HG03442 (cell line): ENCODE data around the gene SCGB1C2.
A peak's percentile ranks its signal among the peaks of the same experiment; 100 is the strongest.
"Not testable (repeated sequence)": the region's sequence is repeated elsewhere in the genome, so short reads cannot be mapped to it uniquely, and the experiment has no call there.

ENCODE experiments used
- ATAC-seq: cut with Tn5 transposase; IDR thresholded peaks from one replicate; pipeline ENCODE4 v1.9.1; 2021; ENCODE audit warnings: mild to moderate bottlenecking, moderate library complexity; ENCODE audit not compliant: unreplicated experiment

The SCGB1C2 gene

DNA sequence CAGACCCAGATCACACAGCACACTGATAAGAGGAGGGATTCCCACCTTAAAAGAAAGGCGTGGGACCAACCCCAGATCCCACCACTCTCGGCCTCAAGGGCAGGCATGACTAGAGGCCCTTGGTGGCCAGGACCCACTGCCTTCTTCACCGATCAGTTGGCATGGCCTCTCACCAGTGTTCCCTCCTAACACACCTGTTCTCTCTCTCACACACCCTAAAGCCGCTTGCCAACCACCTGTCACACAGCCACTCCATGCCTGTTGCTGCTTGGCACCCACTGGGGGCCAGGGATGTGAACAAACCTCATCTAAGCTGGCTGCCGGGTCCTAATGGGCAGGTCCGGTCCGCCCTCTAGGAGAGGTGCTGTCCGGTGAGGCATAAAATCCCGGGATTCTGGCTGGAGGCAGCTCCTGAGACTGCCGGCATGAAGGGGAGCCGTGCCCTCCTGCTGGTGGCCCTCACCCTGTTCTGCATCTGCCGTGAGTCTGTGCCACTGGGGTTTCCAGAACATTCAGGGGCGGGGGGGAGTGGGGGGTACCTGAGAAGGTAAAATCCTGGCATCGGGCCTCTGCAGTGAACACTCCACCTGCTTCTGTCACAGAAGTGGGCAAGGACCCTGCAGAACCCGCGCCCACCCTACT is at the start of gene SCGB1C2:
SCGB1C2 (plus strand) TSS at position 404 of the 642 bp plus-strand sequence; CDS start at position 426, 22 bp downstream.
- not testable (repeated sequence) for ATAC-seq

DNA sequence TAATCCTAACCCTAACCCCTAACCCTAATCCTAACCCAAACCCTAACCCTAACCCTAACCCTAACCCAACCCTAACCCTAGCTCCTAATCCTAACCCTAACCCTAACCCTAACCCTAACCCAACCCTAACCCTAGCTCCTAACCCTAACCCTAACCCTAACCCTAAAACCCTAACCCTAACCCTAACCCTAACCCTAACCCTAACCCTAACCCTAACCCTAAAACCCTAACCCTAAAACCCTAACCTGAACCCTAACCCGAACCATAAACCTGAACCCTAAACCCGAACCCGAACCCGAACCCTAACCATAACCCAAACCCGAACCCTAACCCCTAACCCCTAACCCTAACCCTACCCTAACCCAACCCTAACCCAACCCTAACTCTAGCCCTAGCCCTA is 24.3 kb upstream of the SCGB1C2 start:
- ATAC-seq = not testable (repeated sequence)

GRCh38 chr17:118339-118917 is 18.9 kb upstream of the SCGB1C2 start:
- ATAC-seq = not testable (repeated sequence)

DNA sequence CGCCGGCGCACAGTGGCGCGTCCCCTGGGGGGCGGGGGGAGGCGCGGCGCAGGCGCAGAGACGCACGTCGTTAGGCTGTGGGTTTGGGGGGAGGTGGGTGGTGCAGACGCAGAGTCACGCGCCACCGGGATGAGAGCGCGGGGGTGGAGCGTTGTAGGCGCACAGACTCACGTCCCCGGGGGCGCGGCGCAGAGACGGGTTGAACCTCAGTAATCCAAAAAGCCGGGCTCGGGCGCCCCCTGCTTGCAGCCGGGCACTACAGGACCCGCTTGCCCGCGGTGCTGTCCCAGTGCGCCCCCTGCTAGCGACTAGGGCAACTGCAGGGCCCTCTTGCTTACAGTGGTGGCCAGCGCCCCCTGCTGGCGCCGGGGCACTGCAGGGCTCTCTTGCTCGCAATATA is 3.4 kb upstream of the SCGB1C2 start:
- not testable (repeated sequence) for ATAC-seq

GRCh38 chr17:134332-134785 is 3.0 kb upstream of the SCGB1C2 start:
- peak; percentile 70 for ATAC-seq

- ATAC-seq = not testable (repeated sequence)
Measured at GRCh38 chr17:135022-135421, 2.3 kb upstream of the SCGB1C2 start.

DNA sequence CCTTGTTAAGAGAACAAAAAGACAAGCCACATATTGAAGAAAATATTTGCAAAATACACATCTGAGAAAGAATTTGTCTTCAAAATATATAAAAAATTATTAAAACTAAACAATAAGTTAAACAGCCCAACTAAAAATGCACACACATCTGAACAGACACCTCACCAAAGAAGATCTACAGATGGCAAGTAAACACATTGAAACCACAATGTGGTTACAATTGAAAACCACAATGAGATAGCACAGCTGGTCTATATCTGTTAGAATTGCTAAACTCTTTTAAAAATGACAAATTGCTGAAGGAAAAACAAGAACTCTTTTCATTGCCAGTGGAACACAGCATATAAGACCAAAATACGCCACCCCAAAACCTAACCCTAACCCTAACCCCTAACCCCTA is 1.5 kb upstream of the SCGB1C2 start:
- ATAC-seq = not testable (repeated sequence)

- peak; percentile 63 for ATAC-seq
Measured at GRCh38 chr17:136531-136930, 838 bp upstream of the SCGB1C2 start.

DNA sequence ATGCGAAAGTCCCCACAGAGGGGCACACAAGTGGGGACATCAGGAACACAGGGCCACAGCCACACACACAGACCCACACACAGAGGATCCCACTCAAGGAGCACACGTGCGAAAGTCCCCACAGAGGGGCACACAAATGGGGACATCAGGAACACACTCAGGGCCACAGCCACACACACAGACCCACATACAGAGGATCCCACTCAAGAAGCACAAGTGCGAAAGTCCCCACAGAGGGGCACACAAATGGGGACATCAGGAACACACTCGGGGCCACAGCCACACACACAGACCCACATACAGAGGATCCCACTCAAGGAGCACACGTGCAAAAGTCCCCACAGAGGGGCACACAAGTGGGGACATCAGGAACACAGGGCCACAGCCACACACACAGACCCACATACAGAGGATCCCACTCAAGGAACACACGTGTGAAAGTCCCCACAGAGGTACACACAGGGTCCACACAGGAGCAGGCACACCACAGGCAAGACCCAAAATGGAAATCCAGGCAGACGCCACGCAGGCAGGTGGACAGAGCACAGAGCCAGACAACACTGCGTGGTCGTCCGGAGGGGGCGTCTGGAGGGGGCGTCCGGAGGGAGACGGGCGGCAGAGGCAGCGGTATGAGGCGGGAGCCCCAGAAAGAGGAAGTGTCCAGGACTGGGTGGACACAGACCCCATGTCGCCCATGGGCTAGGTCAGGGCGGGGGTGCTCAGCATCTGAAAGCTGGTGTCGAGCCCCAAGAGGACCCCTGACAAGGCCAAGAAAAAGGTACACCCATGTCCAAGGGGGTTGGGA is 2.2 kb downstream of the SCGB1C2 start:
- not testable (repeated sequence) for ATAC-seq

DNA sequence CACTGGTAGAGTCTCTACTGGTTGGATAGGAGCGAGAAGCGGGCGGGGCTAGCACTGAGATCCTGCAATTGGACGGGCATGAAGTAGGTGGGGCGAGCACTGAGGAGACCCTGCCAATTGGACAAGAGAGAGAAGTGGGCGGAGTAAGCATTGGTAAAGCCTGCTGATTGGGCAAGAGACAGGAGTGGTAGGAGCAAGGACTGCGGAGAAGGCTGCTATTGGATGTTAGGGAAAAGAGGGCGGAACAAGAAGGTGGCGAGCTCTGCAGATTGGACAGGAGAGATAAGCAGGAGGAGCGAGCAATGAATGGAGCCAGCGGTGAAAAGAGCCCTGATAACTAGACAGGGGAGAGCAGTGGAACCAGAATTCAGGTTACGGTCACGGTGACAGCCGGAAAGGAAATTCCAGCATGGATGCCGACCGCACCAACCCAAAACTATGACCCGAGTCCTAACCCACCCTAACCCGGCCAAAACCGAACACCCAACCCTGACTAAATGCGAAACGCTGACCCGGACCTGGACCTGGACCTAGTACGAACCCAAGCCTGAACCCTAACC is 4.8 kb downstream of the SCGB1C2 start:
- no peak for ATAC-seq

- no peak for ATAC-seq
Measured at GRCh38 chr17:142876-143784, 5.8 kb downstream of the SCGB1C2 start.

DNA sequence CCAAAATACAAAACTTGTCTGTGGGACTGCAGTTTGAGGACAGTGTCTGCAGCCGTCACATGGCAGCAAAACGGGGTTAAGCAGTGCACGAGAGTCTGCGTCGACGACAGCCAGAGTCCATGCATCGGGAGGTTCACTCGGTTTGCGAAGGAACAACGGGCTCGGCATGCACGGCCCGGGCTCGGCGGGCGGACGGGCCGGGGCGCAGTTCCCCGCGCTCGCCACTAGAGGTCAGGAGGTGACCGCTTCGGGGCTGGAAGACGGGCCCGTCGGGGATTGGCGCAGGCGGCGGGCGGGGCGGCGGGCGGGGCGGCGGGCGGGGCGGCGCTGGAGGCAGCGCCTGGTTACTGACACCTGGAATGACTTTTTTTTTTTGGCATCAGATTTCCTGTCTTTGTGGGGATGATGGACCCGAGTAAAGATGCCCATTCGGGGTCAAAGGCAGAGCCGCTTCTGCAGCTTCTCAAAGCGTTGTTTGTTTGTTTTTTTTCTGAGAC is 6.5 kb downstream of the SCGB1C2 start:
- ATAC-seq = no peak

GRCh38 chr17:144936-145670 is 7.7 kb downstream of the SCGB1C2 start:
- no peak for ATAC-seq

DNA sequence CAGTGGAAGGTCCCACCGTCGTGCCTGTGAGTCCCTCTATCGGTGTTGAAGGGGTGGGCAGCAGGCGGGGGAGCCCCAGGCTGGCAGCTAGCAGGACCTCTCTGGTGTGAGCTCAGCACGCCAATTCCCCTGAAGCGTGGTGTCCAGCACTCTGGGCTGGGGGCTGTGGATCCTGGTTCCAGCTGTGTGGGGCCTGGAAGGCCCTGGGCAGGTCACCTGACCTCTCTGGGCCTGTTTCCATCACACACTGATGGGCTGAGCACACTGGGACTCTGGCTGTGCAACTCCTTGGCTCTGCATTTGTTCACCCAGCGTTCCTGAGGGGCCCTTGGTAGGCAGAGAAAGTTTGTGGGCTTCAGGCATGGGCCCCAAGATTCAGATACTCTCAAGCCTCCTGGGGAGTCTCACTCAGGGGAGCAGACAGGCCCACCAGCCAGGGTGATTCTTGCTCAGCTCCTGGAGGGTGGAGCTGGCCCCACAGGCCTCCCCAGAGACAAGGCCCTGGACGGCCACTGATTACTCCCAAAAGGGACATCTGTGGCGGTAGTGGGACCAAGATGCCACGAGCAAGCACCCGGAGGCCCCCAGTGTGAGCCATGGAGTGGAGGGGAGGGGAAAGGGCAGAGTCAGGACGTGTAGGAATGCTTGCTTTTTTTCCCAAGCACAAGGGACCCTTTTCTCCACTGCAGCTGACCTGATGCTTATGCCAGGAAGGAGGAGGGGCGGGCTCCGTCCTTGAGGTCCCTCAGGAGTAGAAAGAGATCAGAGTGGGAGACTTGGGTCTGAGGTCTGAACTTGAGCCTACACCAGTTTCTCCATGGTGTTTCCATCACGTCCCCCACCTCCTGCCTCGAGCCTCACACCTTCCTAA is 8.5 kb downstream of the SCGB1C2 start:
- ATAC-seq = no peak

DNA sequence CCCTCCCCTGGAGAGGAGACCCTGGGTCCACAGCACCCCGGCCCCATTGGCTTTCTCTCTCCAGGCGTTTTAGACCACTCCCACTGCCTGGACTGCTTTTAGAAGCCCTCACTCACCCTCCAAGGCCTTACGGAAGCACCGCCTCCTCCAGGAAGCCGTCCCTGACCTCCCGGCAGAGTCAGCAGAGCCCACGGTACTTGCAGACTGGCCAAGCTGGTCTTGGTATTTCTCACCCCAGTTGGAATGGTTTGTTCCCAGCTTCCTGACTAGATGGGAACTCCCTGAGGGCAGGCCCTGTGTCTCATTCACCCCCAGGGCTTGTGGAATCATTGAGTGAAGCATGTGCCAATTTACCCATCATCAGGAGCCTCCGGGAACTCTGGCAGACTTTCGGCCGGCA is 9.2 kb downstream of the SCGB1C2 start:
- no peak for ATAC-seq

DNA sequence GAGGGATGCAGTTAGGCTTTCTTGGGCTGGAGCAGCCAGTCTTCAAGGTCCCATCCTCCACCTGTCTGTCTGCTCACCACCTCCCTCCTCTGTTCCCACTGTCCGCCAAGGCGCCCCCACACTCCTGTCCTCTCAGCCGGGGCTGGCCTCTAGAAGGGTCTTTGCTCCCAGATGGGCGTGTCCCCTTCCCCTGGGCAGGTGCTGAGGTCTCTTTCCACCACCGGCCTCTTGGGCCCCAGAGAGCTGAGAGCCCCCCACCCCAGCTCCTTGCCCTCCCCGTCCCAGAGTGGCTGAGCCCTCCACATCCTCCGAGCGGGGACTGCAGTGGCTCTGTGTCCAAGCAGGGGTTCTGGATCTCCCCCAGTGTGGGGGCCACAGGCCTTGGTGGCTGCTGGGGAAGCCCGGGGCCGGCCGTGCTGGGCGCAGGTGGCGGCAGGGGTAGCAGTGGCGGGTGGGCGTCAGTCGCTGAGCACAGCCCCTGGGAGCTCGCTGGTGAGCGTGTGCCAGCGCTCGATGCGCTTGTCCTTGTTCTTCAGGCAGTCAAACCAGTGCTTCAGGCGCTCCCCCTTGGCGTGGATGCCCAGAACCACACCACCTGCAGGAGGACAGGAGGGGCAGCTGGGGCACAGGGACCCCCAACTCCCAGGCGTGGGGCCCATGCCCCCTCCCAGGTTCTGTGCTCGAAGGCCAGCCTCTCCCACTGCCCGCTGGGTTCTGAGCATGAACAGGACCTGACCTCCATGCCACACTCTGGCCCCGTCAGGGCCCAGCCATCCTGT is 9.8 kb downstream of the SCGB1C2 start:
- ATAC-seq = no peak

DNA sequence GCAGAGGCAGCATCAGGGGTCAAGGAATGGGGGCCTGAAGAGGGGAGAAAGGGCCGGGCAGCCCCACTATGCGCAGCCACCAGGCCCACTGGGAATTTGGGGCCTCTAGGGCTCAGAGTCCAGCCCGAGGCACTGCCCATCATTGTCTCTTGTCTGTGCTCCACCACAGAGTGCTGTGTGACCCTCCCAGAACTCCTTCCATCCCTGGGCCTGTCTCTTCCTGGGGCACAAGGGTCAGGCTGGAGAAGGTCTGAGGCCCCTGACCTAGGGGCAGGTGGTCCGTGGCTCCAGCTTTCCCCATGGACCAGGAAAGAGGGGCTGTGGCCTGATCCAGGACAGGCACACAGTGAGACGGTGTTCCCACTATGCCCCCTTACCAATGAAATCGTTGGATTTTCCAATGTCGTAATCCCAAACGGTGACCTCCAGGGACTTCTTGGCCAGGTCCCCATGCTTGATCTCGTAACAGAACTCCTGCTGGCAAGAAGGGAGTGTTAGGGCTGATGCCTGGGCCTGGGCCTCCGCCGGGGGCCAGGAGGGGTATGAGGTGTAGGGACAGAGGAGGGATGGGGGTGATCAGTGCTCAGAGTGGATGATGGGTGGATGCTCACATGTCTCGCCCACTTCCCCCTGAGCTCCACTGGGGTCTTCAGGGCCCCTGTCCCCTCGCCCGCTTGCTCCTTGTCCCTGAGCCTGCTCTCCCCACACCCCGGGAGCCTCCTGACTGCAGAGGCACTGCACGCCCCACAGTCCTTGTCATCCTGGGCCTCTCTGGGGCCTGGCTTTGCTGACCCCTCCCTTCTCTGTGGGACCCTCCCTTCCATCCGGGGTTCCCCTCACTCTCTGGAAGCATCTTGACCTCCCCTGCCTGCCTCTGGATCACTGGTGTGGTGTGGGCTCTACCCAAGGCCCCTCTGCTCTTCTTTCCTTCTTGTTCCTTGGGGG is 10.7 kb downstream of the SCGB1C2 start:
- ATAC-seq = no peak
